GM23338 (cell line): ENCODE data around the gene APOL5. TPM values are rescaled to one million over a fixed set of nuclear protein-coding genes. Genes with fewer than 3 reads are reported as not detected.

Experiments used
- JUNB ChIP-seq: IDR thresholded peaks from one replicate; pipeline ENCODE4 v1.6.1; 2016; ENCODE audit warnings: antibody characterized with exemption; ENCODE audit not compliant: unreplicated experiment
- POLR2AphosphoS5 ChIP-seq: IDR thresholded peaks from 2 replicates; pipeline ENCODE4 v1.6.1; 2016; ENCODE audit warnings: antibody characterized with exemption, low read depth
- REST ChIP-seq: IDR thresholded peaks from one replicate; pipeline ENCODE4 v1.6.1; 2018; ENCODE audit warnings: antibody characterized with exemption; ENCODE audit not compliant: unreplicated experiment
- polyA plus RNA-seq: library from polyadenylated mRNA; unstranded; fragments of >200 nt; fragmentation: Nextera tagmentation; extraction: Ambion mirVana; gene quantifications from 2 replicates; pipeline ENCODE4 v1.2.1, GENCODE V29; 2016
- total RNA-seq: library from RNA; depleted of rRNA; stranded (reverse); fragments of >200 nt; shearing (Covaris generic); gene quantifications from 2 replicates; pipeline ENCODE4 v1.2.3, GENCODE V29; 2014
- TF ChIP-seq, protein P1 (sequence below): fragments of 250-450 bp; sonication (Bioruptor Pico); IDR thresholded peaks from 2 replicates; pipeline ENCODE4 v1.5.0; 2020; ENCODE audit warnings: mild to moderate bottlenecking, moderate library complexity
- TF ChIP-seq, protein P2 (sequence below), 2 experiments: fragments of 200-600 bp in 1 of 2; sonication (generic) in 1 of 2; conservative IDR thresholded peaks; 2 replicates each; pipeline versions ENCODE4 v1.5.1 to v1.6.1; 2016 to 2017; ENCODE audit warnings: antibody characterized with exemption in 2 of 2, low read depth in 2 of 2, mild to moderate bottlenecking in 2 of 2, moderate library complexity in 1 of 2

APOL5 gene
- total and polyA plus RNA-seq, 2 experiments from 2014 or later = not detected

DNA sequence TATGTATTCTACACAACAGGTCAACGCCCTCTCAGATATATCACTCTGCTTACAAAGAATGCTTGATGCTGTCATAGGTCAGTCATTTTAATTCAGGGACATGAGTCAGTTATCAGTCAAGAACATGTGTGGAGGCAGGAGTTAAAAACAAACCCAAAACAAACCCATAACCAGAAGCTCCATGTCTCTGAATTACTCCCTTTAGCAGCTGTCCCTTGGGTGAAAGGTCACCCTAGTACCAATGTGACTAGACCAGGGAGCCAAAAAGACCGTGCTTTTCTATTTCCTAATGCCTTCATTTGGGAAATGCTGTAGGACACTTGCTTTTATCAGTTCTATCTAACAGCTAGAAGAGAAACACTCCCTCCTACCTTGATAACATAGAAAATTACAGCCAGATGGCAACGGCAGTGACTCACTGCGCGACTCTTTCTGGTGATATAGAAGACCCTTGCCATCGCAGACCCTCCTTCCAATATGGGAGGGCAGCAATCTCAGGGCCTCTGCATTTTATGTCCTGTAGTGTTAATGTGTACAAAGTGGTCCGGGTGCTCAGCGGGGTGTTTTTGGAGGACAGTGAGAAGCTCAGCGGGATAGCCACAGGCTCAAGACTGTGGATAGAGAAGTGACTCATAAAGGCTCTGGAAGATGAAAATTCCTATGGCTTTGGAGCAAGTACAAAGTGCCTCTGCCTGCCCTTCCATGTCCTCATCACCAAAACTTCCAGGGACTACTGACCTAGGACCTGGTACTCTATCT is 24.8 kb downstream of the APOL5 start (continued):
- TF ChIP-seq, protein P1, sequence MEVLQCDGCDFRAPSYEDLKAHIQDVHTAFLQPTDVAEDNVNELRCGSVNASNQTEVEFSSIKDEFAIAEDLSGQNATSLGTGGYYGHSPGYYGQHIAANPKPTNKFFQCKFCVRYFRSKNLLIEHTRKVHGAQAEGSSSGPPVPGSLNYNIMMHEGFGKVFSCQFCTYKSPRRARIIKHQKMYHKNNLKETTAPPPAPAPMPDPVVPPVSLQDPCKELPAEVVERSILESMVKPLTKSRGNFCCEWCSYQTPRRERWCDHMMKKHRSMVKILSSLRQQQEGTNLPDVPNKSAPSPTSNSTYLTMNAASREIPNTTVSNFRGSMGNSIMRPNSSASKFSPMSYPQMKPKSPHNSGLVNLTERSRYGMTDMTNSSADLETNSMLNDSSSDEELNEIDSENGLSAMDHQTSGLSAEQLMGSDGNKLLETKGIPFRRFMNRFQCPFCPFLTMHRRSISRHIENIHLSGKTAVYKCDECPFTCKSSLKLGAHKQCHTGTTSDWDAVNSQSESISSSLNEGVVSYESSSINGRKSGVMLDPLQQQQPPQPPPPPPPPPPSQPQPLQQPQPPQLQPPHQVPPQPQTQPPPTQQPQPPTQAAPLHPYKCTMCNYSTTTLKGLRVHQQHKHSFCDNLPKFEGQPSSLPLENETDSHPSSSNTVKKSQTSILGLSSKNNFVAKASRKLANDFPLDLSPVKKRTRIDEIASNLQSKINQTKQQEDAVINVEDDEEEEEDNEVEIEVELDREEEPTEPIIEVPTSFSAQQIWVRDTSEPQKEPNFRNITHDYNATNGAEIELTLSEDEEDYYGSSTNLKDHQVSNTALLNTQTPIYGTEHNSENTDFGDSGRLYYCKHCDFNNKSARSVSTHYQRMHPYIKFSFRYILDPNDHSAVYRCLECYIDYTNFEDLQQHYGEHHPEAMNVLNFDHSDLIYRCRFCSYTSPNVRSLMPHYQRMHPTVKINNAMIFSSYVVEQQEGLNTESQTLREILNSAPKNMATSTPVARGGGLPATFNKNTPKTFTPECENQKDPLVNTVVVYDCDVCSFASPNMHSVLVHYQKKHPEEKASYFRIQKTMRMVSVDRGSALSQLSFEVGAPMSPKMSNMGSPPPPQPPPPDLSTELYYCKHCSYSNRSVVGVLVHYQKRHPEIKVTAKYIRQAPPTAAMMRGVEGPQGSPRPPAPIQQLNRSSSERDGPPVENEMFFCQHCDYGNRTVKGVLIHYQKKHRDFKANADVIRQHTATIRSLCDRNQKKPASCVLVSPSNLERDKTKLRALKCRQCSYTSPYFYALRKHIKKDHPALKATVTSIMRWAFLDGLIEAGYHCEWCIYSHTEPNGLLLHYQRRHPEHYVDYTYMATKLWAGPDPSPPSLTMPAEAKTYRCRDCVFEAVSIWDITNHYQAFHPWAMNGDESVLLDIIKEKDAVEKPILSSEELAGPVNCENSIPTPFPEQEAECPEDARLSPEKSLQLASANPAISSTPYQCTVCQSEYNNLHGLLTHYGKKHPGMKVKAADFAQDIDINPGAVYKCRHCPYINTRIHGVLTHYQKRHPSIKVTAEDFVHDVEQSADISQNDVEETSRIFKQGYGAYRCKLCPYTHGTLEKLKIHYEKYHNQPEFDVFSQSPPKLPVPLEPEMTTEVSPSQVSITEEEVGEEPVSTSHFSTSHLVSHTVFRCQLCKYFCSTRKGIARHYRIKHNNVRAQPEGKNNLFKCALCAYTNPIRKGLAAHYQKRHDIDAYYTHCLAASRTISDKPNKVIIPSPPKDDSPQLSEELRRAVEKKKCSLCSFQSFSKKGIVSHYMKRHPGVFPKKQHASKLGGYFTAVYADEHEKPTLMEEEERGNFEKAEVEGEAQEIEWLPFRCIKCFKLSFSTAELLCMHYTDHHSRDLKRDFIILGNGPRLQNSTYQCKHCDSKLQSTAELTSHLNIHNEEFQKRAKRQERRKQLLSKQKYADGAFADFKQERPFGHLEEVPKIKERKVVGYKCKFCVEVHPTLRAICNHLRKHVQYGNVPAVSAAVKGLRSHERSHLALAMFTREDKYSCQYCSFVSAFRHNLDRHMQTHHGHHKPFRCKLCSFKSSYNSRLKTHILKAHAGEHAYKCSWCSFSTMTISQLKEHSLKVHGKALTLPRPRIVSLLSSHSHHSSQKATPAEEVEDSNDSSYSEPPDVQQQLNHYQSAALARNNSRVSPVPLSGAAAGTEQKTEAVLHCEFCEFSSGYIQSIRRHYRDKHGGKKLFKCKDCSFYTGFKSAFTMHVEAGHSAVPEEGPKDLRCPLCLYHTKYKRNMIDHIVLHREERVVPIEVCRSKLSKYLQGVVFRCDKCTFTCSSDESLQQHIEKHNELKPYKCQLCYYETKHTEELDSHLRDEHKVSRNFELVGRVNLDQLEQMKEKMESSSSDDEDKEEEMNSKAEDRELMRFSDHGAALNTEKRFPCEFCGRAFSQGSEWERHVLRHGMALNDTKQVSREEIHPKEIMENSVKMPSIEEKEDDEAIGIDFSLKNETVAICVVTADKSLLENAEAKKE (CRISPR knock-in tag) = no peak
- TF ChIP-seq, protein P2, sequence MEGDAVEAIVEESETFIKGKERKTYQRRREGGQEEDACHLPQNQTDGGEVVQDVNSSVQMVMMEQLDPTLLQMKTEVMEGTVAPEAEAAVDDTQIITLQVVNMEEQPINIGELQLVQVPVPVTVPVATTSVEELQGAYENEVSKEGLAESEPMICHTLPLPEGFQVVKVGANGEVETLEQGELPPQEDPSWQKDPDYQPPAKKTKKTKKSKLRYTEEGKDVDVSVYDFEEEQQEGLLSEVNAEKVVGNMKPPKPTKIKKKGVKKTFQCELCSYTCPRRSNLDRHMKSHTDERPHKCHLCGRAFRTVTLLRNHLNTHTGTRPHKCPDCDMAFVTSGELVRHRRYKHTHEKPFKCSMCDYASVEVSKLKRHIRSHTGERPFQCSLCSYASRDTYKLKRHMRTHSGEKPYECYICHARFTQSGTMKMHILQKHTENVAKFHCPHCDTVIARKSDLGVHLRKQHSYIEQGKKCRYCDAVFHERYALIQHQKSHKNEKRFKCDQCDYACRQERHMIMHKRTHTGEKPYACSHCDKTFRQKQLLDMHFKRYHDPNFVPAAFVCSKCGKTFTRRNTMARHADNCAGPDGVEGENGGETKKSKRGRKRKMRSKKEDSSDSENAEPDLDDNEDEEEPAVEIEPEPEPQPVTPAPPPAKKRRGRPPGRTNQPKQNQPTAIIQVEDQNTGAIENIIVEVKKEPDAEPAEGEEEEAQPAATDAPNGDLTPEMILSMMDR (conservative IDR thresholded peaks at IDR 0.05; ENCODE audit: low read depth in 2 of 2) = no peak
- TF ChIP-seq REST = no peak
- TF ChIP-seq JUNB = no peak
- no peak for TF ChIP-seq POLR2AphosphoS5
